DMS153 (cell line): ENCODE measurements around the gene GPC6.

Experiments
- DNase-seq: peaks from one replicate; lab custom pipeline; 2025; lab: John Stamatoyannopoulos, UW

The GPC6 gene

GRCh38 chr13:93975242-93975641 lies 748.6 kb downstream of the GPC6 start:
- DNase-seq: no peak

DNA sequence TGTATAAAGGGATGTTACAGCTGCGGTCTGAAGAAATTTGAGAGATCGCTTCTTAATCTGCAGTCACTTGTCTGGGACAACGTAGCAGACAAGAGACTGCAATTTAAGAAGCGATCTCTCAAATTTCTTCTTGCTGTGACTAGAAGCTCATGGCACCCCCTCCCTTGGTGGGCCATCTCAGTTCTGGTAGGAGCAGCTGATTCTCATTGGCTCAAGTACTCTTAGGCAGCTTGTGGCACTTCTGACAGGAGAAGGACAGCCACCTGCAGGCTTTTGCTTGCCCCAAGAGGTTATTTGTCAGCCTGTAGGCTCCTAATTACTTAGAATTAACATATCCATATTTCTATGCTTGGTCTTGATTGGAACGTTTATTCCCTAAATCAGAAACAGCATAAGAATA lies 749.9 kb downstream of the GPC6 start:
- no peak for DNase-seq

GRCh38 chr13:93977986-93978385 lies 751.4 kb downstream of the GPC6 start:
- DNase-seq: no peak

- DNase-seq: no peak
Observed at GRCh38 chr13:93981426-93981977, 754.9 kb downstream of the GPC6 start.

DNA sequence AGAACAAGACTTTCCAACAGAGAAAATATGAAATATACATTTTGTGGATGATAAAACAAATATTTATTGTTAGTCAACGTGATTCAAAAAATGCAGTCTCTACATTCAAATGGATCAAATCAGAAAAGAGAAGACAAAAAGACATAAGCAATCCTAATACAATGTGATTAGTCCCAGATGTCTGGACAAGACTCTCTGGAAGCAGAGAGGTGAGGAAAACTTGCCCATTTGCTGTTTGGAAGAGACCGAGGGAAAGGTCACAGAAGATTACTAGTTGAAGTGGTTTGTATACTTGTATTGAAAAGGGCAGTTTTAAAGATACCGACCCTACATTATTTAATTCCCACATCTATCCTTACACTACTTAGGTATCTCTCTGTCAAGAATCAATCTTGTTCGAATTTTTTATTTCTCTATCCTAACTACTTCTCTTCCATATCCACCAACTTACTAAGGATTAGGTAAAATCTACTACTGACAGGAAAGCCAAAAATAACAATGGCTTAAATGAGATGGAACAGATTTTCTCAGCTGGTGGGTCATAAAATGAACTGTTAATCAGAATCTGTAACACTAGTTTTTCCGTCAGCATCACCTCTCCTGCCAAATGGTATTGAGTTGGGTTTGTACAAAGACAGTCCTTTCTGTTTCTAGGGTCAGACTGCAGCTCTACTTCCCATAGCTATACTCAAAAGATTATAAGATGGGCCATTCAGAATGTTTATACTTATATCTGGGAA lies 755.7 kb downstream of the GPC6 start:
- no peak for DNase-seq

DNA sequence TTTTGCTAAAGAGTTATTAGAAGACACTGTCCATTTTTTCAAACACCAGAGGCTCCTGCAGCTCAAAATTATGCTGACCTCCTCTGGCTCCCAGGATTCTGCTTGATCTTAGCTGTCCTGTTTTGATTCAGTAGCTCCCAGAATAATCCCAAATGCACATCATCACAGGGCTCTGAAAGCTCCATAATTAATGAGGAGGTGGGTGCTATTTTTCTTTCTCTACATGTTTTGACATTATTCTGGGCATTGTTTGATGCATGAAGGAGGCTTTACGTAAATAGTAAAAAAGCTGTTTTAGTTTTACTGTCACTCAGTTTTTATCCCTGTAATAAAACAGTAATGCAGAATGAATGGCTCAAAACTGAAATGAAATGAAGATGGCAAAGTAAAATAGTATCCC lies 757.4 kb downstream of the GPC6 start:
- no peak for DNase-seq

GRCh38 chr13:93984876-93985275 lies 758.3 kb downstream of the GPC6 start:
- DNase-seq: no peak

DNA sequence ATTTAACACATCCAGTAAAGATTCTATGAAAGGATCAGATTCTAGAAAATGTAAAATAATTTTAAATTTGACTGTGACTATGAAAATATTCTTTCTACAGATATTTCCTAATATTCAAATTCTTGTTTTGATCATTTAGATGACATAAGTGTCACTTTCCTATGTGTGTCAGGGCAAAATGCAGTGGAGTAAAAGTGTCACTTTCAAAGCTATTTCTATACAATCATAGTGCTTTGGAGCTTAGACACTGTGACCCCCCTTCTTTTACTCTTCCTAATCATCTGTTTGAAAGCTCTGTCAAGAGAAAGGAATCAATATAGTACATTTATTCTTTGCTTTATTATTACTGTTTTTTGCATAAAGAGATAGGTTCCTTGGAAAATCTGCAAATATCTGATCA lies 760.9 kb downstream of the GPC6 start:
- no peak for DNase-seq

GRCh38 chr13:93991569-93991968 lies 765.0 kb downstream of the GPC6 start:
- DNase-seq: no peak

DNA sequence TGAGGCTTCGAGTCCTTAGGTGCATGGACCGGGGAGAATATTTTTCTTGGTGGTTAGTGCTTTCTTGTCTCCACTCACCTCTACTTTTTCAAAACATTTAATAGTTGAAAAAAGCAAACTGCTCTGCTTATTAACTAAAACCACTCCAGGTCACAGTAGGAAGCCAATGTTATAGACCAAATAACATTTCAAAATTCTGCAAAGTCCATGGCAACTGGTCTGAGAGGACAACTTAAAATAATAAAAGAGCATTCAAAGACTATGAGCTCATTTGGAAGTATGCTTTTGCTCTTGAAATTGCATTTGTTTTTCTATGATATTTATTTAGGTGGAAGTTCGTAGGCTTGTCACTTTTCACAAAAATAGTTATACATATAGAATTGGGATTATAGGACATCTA lies 769.9 kb downstream of the GPC6 start:
- no peak for DNase-seq

GRCh38 chr13:94006296-94006695 lies 779.7 kb downstream of the GPC6 start:
- DNase-seq: no peak

GRCh38 chr13:94007072-94007471 lies 780.5 kb downstream of the GPC6 start:
- no peak for DNase-seq

DNA sequence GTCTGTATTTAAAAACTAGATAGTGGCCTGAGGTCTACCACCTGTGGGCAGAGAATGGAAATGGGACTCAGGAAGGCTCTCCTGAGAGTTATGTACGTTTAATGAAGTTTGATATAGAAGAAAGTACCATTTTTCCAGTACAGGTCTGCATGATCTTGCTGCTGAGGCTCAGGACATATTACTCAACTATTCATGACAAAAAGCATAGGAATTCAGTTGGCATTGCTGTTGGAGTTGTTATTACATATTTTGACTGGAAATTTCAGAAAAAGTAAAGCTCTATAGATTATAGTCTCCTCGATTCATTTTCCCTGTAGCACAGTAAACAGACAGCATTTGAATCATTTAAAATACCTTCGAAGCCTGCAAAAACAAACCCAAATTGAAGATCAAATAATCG lies 783.1 kb downstream of the GPC6 start:
- DNase-seq: no peak

GRCh38 chr13:94014461-94014860 lies 787.9 kb downstream of the GPC6 start:
- DNase-seq: no peak

- no peak for DNase-seq
Observed at GRCh38 chr13:94020426-94020825, 793.8 kb downstream of the GPC6 start.

DNA sequence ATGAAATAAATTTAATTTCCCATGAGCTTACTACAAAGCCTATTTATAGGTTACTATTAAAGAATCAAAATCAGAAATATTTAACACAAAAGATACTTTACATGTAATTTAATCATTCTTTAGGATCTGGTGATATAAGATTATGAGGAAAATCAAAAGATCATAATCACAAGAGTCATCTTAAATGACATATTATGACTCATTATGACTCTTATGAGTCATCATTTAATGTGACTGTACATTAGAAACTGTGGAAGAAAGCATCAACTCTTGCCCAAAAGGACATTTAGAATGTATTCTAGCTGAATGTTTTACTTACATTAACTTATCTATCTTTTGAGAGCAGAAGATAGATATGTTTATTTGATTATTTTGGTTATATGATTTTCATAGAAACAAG lies 794.2 kb downstream of the GPC6 start:
- DNase-seq: no peak

DNA sequence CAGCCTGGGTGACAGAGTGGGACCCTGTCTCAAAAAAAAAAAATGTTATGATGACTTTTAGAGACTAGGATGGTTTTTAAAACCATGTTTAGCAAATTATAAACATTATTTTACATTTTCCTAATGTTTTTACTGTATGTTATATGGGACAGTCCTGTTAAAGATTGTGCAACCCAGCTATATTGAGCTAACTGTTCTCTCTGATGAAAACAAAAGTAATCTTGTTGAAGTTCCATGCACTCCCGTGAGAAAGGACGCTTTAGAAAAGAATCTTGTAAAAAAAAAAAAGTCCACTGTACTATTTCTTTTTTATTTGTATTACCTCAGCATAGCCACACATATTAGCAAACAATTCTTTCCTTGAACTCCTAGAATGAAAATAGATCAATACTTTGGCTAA lies 801.6 kb downstream of the GPC6 start:
- no peak for DNase-seq

DNA sequence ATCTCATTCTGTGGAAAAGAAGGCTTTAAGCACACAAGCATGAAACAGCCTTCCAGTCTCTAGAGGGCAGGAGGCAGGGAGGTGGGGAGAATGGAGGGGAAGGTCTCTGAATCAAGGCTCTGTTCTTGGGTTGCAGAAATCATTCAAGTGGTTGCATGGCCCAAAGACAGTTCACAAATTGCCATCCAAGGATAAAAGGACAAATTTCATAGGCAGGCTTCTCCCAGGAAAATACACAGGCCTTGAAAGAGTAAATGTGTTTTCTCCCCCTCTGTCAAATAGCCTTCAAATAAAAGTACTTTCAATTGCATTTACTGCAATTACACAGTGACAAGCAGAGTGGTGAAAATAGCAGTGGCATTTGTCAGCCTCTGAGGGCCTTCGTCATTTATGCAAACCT lies 802.0 kb downstream of the GPC6 start:
- no peak for DNase-seq

GRCh38 chr13:94030415-94031119 lies 804.0 kb downstream of the GPC6 start:
- no peak for DNase-seq

DNA sequence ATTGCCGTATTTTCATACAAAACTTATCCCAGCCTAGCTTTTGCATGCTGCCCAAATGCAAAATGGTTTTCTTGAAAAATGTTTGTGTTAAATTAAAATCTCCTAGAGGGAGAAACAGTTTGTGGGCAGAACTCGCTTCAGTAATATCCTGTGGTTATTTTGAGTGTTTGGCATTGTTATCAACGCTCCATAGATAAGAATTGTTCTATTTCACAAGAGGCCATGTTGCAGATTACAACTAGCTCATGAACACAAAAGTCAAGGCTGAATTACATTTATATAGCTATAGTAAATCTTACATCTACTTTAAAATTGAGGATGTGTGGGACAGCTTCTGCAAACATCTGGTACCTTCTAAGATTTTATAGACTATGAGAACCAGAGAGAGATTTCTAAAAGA lies 805.0 kb downstream of the GPC6 start:
- DNase-seq: no peak

- peak; percentile 28 for DNase-seq
Observed at GRCh38 chr13:94033098-94033497, 806.5 kb downstream of the GPC6 start.

DNA sequence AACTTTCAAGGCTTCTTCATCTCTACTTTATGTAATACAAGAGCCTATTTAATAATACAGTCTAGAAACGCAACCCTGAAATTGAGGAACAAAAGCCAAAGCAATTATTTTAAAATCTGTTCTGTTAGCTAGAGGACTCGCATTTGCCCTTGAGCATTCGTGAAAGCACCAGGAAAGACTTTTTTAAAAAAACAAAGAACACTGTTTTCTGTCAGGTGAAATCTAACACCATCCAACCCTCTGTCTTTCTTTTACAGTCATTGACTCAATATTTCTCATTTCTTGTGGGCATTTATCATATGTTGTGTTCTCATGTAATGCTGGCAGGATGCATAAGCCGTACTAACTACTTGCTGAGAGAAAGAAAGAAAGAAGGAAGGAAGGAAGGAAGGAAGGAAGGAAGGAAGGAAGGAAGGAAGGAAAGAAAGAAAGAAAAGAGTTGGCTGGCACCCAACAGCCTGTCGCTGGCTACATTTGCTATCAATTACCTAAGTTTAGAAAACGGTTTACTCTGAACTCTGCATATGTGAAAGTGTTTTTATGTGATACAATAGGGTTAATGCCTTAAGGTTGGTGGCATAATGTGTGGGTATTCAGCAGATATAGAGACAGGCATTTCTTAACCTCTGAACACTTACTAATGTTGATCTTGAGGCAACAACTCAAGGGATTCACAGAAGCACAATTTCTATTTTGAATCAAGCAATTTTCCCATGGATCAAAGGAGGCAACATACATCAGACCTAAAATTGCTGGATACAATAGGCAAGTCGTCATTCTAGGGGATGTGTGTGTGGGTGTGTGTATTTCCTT lies 807.4 kb downstream of the GPC6 start:
- no peak for DNase-seq

DNA sequence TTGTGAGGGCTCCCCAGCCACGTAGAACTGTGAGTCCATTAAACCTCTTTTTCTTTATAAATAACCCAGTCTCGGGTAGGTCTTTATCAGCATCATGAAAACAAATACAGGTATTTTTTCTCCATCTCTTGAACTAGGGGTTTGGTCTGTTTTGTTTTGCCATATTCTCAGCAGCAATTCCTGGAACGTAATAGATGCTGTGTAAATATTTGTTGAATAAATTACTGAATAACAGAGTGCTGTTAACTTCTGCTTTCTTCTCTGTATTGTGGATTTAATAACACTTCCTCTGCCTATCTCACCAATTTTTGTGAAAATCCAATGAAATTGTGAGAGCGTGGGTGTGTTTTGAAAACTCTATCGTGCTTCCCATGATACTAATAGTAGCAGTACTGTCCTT lies 823.4 kb downstream of the GPC6 start:
- DNase-seq: no peak
